GM10248 (cell line): ENCODE results near the gene GLS2.

Source experiments
- CTCF ChIA-PET: fragments of 300-600 bp; sonication (Branson Sonifier 250); formaldehyde crosslinking; extraction: SDS; loops from one replicate; lab custom pipeline; 2021; ENCODE audit warnings: antibody characterized with exemption; lab: Yijun Ruan, JAX
- POLR2A ChIA-PET: fragments of 350-650 bp; sonication (Branson Sonifier 250); formaldehyde crosslinking; extraction: SDS; loops from one replicate; lab custom pipeline; 2020; ENCODE audit warnings: antibody characterized with exemption; lab: Yijun Ruan, JAX
- DNase-seq: peaks from one replicate; pipeline ENCODE4 v3.0.0; 2012; ENCODE audit errors: extremely low spot score
- TF ChIP-seq, protein P1 (sequence below): IDR thresholded peaks from 2 replicates; pipeline ENCODE4 v1.5.1; 2012; ENCODE audit warnings: mild to moderate bottlenecking, low read depth; ENCODE audit errors: extremely low read depth, missing control alignments, control extremely low read depth

Gene GLS2

DNA sequence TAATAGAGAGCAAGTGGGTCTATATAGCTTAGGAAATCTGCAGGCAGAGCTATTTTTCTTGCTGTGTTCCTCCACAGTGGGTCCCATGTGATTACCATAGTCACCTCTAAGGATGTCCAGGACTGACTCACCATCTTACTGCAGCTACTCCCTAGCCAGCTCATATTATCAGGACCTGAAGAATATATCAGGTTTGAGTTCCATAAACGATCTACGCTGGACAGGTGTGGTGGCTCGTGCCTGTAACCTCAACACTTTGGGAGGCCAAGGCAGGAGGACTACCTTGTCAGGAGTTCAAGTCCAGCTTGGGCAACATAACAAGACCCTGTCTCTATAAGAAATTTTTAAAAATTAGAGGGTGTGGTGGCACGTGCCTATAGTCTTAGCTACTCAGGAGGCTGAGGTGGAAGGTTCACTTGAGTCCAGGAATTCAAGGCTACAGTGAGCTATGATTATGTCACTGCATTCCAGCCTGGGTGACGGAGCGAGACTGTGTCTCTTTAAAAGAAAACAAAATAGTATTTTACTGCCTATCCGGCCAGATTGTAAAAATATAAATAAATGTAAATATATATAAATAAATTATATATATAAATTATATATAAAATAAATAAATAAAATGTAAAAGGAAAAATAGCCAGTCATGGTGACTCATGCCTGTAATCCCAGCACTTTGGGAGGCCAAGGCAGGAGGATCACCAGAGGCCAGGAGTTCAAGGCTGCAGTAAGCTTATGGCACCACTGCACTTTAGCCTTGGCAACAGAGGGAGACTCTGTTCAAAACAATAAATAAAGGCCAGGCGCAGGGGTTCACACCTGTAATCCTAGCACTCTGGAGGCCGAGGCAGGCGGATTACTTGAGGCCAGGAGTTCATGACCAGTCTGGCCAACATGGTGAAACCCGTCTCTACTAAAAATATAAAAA is 26.5 kb downstream of the GLS2 start:
- POLR2A ChIA-PET: interaction anchor here (0.7 kb wide), 1 partner anchor 14 kb away, joined by 3 read pairs; no protein-coding TSS in a partner anchor
- TF ChIP-seq, protein P1, sequence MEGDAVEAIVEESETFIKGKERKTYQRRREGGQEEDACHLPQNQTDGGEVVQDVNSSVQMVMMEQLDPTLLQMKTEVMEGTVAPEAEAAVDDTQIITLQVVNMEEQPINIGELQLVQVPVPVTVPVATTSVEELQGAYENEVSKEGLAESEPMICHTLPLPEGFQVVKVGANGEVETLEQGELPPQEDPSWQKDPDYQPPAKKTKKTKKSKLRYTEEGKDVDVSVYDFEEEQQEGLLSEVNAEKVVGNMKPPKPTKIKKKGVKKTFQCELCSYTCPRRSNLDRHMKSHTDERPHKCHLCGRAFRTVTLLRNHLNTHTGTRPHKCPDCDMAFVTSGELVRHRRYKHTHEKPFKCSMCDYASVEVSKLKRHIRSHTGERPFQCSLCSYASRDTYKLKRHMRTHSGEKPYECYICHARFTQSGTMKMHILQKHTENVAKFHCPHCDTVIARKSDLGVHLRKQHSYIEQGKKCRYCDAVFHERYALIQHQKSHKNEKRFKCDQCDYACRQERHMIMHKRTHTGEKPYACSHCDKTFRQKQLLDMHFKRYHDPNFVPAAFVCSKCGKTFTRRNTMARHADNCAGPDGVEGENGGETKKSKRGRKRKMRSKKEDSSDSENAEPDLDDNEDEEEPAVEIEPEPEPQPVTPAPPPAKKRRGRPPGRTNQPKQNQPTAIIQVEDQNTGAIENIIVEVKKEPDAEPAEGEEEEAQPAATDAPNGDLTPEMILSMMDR: no peak
- DNase-seq: no peak
- CTCF ChIA-PET: interaction anchor here (0.6 to 3.8 kb wide), 16 partner anchors 13 to 341 kb away, joined by 3 to 30 read pairs (median 3); partner anchors contain the start of genes ANKRD52, PAN2, SMARCC2 and STAT2

GRCh38 chr12:56457817-56458216 is 30.1 kb downstream of the GLS2 start:
- no peak for DNase-seq
- POLR2A ChIA-PET: interaction anchor here (0.6 kb wide), 1 partner anchor 224 kb away, joined by 7 read pairs; no protein-coding TSS in a partner anchor
- CTCF ChIA-PET: interaction anchor here (2.4 to 3.2 kb wide), 2 partner anchors 9 to 11 kb away, joined by 11 to 12 read pairs; partner anchors contain the start of genes SPRYD4 and TIMELESS
- TF ChIP-seq, protein P1: no peak

- ChIA-PET CTCF (interaction anchor here (0.6 to 2.0 kb wide), 4 partner anchors 8 to 262 kb away, joined by 3 to 13 read pairs (median 3); no protein-coding TSS in a partner anchor), POLR2A (no interaction called here)
- TF ChIP-seq, protein P1: no peak
- DNase-seq: no peak
These were observed 33.4 kb downstream of the GLS2 start, which contains the start of gene MIP for GRCh38 chr12:56454557-56454956. Gene MIP, minus strand, starts transcription at chr12:56454657. Its CDS starts 44 bp downstream, at chr12:56454613.

DNA sequence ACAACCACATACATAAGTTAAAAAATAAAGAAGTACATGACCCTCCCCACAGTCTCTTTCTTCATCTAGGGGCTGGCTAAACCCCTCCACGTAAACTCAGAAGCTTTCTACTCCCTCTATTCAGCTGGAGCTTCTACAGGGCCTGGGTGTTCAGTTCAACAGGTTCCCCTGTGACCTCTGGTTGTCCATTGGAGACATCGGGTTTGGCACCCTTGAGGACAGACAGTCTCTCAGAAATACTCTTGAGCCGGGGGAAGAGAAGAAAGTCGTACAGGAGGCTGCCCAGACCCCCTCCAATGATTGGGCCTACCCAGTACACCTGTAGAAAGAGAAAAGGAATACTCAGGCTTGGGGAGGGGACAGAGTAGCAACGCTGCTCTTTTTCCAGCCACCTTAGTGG is 36.8 kb downstream of the GLS2 start:
- CTCF ChIA-PET: interaction anchor here (1.2 to 3.4 kb wide), 3 partner anchors 9 to 92 kb away, joined by 3 to 34 read pairs (median 3); partner anchors contain the start of gene STAT2
- TF ChIP-seq, protein P1: no peak
- no peak for DNase-seq
- POLR2A ChIA-PET: interaction anchor here (0.8 kb wide), 1 partner anchor 231 kb away, joined by 6 read pairs; no protein-coding TSS in a partner anchor

GRCh38 chr12:56450241-56450640 is 37.7 kb downstream of the GLS2 start:
- no peak for DNase-seq
- POLR2A ChIA-PET: interaction anchor here (0.8 kb wide), 1 partner anchor 230 kb away, joined by 6 read pairs; no protein-coding TSS in a partner anchor
- CTCF ChIA-PET: interaction anchor here (1.2 to 3.4 kb wide), 5 partner anchors 8 to 91 kb away, joined by 3 to 34 read pairs (median 6); partner anchors contain the start of gene STAT2

More at GRCh38 chr12:56450241-56450640, 37.7 kb downstream of the GLS2 start:
- TF ChIP-seq, protein P1: no peak
